Measurements from ENCODE around the gene PNMT.

PNMT gene, protein sequence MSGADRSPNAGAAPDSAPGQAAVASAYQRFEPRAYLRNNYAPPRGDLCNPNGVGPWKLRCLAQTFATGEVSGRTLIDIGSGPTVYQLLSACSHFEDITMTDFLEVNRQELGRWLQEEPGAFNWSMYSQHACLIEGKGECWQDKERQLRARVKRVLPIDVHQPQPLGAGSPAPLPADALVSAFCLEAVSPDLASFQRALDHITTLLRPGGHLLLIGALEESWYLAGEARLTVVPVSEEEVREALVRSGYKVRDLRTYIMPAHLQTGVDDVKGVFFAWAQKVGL

DNA sequence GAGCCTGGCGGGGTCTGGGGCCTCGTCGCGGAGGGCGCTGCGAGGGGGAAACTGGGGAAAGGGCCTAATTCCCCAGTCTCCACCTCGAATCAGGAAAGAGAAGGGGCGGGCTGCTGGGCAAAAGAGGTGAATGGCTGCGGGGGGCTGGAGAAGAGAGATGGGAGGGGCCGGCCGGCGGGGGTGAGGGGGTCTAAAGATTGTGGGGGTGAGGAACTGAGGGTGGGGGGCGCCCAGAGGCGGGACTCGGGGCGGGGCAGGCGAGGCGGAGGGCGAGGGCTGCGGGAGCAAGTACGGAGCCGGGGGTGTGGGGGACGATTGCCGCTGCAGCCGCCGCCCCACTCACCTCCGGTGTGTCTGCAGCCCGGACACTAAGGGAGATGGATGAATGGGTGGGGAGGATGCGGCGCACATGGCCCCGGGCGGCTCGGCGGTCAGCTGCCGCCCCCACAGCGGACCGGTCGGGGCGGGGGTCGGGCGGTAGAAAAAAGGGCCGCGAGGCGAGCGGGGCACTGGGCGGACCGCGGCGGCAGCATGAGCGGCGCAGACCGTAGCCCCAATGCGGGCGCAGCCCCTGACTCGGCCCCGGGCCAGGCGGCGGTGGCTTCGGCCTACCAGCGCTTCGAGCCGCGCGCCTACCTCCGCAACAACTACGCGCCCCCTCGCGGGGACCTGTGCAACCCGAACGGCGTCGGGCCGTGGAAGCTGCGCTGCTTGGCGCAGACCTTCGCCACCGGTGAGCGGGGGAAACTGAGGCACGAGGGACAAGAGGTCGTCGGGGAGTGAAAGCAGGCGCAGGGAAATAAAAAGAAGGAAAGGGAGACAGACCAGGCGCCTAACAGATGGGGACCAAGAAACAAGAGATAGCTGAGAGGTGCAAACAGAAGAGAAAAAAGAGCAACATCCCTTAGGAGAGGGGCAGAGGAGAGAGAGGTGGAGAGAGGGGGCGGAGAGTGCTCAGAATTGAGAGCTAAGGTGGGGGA lies at the start of gene PNMT:
TSS of gene PNMT (plus strand) at position 509 of the 980 bp plus-strand sequence. CDS start at position 532, 23 bp downstream.
- DNase-seq = no peak

DNA sequence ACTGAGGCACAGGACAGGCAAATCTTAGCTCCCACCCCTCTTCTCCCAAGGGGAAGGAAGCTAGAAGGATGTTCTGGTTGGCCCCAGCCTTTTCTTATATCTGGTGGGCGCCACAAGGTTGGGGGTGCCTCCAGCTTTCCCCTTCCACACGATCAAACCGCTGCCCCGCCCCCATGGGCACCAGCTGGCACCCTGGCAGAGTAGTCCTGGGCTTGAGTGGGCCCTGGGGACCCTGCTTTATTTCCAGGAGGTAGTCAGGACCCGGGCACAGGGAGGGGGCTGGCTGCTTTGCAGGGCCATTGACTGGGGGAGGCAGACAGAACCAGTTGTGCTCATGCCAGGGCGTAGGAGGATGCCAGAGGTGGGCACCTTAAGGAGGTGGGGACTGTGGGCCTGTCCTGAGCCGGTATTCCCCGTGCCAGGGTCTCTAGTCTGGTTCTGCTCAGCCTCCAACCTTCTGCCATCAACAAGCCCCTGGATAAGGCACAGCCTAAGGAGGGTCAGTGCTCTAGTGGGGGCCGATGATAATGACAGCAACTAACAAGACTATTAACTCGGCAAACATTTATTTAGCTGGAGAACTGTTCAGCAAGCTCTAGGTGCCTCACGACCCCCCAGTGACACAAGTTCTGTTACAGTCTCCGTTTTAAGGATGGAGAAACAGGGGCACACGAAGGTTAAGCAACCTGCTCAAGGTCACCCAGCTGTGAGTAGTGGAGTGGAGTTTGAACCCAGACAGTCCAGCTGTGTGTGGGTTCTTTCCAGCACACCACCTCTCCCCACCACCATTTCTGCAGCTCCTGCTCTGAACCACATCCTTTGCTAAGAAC lies 49.1 kb upstream of the PNMT start:
- no peak for DNase-seq

DNA sequence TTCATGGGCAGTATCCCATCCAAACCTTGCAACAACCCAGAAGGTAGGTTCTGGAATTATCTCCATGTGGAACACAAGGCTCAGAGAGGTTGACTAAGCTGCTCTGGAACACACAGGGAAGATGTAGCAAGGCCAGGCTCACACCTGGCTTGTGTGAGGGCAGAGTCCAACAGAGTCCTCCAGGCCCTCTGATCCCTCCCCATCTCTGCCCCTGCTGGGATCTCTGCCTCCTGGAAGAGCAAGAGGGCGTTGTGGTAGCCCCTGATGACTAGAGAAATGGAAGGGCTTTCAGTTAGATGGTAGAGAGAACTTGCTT lies 48.5 kb upstream of the PNMT start:
- no peak for DNase-seq

DNA sequence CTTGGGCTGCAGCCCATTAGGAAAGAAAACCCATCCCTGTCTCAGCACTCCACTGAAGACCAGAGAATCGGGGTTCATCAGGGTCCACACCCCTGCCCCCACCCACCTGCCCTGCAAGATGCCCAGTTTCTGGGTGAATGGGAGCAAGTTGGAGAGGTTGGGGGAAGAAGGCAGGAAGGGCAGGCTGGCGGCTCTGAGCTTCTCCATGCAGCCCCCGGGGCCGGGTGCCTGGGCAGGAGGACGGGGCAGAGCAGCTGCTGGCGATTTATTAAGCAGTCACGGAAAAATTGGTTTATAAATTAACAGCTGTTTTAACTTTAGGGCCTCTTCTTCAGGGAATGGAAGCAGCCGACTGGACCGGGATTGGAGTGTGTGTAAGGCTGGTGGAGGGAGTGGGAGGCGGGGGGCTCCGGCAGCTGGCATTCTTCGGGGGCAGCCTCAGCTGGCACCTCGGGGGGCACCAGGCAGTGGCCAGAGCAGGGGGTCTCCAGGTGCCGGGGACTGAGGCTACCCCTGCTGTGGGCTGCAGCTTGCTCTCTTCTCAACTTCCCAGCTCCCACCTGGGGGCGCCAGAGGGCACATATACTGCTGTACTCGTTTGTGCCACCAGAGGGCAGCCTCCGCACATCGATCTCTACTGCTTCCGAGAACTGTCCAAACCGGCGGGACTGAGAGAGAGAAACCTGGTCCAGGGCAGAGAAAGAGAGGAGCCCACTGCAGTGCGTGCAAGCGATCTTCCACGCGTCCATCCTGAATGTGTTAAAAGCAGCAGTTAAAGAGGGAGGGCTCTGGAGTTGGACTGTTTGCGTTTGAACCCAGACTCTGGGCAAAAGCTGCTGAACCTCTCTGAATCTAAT lies 46.5 kb upstream of the PNMT start:
- peak; percentile 92 for DNase-seq

DNA sequence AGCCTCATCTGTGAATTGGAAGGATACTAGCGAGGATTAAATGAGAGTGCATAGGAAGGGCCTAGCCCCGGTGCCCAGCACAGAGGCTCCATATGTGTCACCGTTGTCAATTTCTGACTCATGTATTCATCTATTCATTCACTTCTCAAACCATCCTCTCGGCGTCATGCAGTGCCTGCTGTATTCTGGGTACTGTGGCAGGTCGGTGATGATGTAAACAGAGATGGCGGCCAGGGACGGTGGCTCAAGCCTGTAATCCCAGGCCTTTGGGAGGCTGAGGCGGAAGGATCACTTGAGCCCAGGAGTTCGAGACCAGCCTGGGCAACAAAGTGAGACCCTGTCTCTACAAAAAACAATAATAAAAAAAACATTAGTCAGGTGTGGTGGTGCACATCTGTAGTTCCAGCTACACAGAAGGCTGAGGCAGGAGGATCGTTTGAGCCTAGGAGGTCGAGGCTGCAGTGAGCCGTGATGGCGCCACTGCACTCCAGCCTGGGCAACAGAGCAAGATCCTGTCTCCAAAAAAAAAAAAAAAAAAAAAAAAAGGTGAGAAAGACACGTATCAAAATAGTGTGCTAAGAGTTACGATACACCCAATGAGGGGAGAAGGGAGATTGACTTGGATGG lies 45.8 kb upstream of the PNMT start:
- DNase-seq = peak; percentile 50

DNA sequence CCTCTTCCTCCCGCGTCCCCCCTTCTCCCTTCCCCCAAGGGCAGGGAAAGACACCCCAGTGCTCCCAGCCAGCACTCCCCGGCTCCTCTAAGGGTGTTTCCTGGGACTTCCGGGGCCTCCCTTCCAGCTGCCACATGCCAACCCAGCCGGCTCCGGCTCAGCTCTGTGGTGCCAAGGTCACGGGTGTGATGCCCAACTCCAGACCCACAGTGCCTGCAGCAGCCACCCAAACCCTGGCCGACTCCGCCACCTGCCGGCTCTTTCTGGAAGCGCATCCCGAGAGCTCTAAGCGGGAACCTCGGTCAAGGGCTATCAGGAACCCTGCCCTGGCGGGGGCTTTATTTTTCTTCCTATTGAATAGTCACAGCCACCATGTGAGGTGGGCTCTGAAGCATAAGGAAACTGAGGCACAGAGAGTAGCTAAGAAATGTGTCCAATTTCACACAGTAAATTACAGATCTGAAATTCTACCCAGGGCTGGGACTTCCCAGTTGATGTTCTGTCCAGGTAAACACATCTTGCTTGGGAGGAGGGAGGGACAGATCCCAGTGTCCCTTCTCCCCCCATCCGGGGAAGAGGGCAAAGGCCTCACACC lies 44.8 kb upstream of the PNMT start:
- DNase-seq = peak; percentile 75

DNA sequence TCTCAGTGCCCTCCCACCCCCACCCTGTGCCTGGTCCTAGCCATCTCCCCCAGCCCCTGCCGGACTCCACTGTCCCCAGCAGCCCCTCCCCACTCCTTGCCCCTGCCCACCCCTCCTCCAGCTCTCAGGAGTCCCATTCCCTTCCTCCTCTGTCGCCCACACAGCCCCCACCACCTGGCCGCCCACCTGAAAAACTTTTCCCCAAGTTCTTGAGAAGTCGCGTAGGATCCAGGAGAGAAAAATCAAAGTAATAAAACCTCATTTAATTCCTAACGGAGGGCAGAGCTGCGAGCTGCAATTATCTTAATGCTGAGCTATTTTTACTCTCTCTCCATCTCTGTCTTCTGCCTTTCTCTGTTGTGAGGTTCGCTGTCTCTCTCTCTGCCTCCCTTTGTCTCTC lies 43.9 kb upstream of the PNMT start:
- no peak for DNase-seq

DNA sequence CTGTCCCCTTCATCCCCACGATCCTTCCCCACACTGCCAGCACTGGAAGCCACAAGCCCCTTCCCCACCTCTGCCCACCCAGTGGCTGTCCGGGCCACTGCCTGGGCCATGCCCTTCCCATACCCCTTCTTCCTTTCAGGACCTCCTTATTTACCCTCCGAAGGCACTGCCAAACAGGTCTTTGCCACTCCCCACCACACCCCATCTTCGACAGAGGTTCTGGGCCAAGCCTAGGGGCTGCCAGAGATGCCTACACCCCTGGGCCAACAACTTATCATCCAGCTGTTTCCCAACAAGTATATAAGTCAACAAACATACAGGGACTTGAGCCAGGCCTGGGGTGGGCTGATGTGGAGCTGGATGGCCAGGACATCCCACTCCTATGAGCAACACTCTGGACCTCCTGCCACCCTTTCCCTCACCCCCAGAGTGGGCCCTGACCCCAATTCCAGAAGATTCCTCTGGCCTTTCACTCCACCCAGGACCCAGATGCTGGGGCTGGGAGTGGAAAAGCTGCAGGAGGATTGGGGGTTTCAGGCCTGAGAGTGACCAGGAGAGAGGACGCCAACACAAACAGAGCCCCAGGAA lies 43.0 kb upstream of the PNMT start:
- no peak for DNase-seq

DNA sequence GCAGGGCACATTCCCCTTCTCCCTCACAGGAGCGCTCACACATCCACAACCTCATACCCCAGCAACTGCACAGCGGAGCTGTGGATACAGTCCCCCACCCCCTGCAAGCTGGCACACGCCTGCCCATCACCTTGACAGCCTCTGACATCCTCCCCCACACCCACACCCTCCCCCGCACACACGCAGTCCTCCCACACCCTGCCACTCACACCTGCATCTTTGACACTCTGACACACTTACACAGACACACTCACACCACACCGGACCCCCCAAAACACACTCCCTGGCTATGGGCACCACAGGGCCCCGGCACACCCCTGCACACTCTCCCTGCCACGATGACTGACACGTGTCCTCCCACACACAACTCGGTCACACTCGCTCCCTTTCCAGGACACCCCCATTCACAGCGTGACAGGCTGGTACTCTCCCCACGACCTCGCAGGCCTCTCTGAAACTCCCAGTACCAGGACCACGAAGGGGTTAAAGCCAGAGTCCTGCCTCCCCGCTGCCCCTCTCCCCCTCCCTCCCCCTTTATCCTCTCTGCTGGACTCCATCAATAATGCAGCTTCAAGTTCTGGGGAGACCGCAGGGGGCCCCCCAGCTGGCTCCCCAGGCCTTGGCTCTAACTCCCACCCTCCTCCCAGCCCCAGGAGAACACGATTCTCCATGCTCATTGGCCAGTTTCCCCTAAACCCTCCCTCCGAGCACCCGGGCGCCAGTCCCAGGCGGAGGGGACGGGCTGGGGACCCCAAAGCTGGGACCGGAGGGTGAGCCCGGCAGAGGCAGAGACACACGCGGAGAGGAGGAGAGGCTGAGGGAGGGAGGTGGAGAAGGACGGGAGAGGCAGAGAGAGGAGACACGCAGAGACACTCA lies 41.8 kb upstream of the PNMT start, which contains the start of gene PPP1R1B:
TSS of gene PPP1R1B (plus strand) at position 782 of the 876 bp plus-strand sequence. CDS start 441 bp downstream, outside the sequence.
- no peak for DNase-seq

DNA sequence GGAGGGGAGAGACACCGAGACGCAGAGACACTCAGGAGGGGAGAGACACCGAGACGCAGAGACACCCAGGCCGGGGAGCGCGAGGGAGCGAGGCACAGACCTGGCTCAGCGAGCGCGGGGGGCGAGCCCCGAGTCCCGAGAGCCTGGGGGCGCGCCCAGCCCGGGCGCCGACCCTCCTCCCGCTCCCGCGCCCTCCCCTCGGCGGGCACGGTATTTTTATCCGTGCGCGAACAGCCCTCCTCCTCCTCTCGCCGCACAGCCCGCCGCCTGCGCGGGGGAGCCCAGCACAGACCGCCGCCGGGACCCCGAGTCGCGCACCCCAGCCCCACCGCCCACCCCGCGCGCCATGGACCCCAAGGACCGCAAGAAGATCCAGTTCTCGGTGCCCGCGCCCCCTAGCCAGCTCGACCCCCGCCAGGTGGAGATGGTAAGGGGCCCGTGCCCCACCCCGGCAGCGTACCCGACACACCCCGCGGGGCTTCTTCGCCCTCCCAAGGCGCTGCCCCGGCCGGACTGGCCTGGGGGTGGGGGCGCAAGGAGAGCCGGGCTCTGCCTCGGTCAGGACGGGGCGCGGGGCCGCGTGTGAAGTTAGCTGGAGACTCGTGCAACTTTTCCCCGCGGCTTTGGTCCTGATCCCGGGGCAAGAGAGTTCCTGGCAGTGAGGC lies 41.1 kb upstream of the PNMT start:
- DNase-seq = no peak

DNA sequence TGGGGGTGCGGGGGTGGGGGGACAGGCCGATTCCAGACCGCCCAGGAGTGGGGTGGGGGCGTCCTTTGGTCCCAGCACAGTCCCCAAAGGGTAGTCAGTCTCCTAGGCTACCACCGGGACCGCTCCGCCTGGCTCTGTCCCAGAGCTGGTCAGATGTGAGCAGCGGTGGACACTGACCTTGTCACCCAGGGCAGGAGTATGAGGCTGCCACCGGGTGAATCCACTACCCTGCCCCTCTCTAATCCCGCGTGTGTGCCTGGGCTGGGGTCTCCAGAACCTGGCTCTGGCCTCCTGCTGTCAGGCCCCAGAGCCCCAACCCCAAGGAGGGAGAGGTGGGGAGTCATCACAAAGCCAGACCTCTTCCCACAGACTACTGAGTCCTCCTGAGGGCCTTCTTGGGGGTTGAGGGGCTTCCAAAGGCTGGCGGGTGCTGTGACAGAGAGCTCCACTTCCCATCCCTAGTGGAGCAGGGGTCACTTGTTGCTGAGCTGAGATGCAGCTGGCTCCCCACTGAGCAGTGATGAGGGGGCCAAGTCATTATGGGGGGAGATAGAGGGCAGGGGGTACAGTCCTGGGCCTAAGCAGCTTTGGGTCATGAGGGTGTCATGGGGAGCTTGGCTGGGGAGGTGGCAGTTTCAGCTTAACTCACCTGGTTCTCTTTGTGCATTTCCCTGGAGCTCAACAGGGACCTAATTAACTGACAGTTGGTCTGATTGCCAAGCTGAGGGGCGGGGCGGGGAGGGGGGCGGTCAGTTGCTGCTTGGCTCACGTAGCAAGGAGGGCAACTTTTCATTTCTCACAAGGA lies 40.3 kb upstream of the PNMT start:
- DNase-seq = no peak

DNA sequence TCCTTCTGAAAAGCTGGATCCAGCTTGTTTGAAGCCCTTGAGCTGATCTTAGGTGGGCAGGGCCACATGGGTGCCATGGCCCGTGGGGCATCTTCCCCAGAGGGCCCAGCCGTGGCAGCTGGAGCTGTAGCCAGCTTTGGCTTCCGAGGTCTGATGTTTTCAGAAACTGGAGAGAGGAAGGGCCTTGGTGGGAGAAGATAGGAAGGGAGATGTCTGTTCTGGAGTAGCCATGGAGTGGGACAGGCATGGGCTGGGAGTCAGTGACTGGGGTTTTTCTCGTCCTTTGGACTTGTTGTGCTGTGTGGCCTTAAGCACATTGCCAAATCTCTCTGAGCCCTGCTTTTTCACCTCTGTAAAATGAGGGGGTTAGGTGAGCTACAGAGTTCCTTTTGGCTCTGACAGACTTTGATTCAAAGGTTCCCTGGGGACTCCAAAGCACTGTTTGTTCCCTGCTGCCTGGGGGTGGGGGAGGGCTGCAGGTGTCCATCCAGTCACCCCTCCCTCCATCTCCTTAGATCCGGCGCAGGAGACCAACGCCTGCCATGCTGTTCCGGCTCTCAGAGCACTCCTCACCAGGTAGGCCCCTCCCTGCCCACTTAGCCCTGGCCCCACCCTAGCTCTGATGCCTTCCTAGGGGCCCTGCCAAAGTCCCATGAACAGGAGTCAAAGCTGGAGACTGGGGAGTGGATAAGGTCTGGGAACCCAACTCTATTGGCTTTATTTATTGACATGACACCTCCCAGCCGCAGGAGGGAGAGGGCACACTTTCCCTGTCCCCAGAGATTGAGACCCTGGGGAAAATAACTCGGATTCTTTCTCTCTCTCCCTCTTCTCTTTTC lies 39.4 kb upstream of the PNMT start:
- DNase-seq = no peak

DNA sequence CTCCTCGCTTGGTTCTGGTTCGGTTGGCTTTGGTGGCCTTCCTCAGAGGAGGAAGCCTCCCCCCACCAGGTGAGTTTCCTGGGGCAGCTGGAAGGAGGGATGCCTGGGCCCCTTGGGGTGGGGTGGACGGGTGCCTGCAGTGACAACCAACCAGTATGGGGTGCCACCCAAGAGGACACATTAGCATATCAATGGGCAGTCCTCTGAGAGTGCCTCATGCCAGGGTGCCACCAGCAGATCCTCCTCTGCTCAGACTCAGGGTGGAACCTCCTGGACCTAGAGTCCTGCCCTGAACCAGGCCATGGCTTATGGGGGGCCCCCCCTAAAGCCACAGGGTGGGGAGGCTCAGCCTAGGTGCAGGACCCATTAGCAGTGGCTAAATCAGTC lies 38.8 kb upstream of the PNMT start:
- no peak for DNase-seq

DNA sequence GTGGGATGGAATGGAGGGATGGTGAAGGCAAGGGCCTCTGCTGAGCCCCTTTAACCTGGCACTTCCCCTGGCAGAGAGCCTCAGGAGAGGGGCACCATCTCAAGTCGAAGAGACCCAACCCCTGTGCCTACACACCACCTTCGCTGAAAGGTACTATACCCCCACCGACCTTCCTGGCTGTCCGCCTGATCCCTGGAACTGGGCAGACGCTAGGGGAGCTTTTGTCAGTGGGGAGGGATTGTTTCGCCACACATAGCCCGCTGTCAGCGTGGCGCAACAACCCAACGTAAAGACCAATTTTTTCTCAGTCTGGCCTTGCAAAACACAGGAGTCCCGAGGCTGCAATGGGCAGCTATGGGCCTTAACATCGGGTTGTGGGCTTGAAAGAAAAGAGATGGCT lies 38.4 kb upstream of the PNMT start:
- DNase-seq = no peak

DNA sequence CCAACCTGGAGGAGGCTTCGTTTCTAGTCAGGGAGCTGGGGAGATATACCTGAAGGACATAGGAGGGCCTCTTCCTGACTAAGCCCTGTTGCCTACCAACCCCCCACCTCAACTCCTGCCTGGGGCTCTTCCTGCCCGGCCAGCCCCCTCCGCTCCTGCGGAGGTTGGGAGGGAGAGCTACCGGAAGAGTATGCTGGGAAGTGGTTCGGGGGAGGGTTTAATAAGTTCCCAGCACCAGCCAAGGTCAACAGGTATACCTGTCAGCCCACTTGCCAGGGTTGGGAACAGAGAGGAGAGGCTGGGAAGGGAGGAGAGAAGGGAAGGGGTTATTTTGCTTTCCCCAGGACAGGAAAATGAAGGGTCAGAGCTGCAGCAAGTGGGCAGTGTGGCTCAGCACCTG lies 36.9 kb upstream of the PNMT start:
- DNase-seq = no peak

DNA sequence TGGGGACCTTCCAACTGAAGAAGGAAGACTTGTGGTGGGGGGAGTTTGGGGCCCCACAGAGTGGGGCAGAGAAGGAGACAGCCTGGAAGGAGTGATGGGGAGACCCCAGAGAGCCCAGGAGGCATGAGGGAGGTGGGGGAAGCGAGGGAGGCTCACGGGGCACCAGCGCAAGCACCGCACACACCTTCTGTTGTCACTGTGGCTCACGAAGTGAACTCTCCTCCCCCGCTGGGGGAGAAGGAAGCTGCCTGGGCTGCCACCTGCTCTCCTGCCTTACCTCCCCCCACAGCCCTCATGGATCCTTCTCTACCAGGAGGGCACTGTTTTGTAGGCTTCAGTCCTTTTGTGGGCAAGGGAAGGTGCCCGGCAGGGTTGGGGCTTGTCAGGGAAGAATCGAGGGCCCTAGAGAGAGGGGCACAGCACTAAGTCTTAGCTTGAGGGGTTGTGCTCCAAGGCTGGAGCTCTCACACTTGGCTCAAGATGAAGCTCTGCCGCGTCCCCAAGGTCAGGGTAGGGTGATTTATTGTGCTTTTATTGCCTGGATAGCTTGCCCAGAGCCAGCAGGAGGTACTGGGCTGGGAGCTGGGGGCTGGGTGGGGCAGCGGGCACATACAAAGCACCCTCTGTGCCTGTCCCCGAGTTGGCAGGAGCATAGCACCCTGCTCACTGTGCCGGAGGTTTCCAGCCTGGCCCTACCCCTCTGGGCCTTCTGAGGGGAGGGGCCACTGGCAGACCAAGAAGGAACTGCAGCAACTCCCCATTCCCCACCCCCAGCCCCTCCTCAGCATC lies 35.9 kb upstream of the PNMT start:
- no peak for DNase-seq
